HepG2 (cell line): ENCODE results near the gene CDK14. TPM values are rescaled to one million over a fixed set of nuclear protein-coding genes. Genes with fewer than 3 reads are reported as not detected.

Experiments used
- ATAC-seq: fragments of 200-7000 bp; cut with Tn5 transposase; 3 replicates; pipeline ENCODE4 v1.9.1; 2020; ENCODE audit warnings: mild to moderate bottlenecking, moderate library complexity
- BruUV-seq: library from RNA; stranded (reverse); fragments of 400-500 nt; replicated peaks from 2 replicates; lab custom pipeline; 2021; lab: Mats Ljungman, UMichigan
- CTCF ChIA-PET: fragments of 300-600 bp; formaldehyde crosslinking; extraction: SDS; loops from one replicate; lab custom pipeline; 2021; ENCODE audit warnings: low total read pairs, inconsistent platforms, low intra/inter-chr PET ratio; lab: Yijun Ruan, JAX
- POLR2A ChIA-PET: fragments of 350-600 bp; sonication (Branson Sonifier 250); formaldehyde crosslinking; loops from one replicate; lab custom pipeline; 2020; ENCODE audit warnings: antibody characterized with exemption, inconsistent platforms; lab: Yijun Ruan, JAX
- DNase-seq: peaks from one replicate; pipeline ENCODE4 v3.0.0-alpha.2; 2015; ENCODE audit warnings: low spot score
- FAIRE-seq: peaks from 3 replicates; lab custom pipeline; 2011; peaks lifted over from hg19 to GRCh38; lab: Jason Lieb, UNC
- H2AFZ ChIP-seq: one replicate; pipeline ENCODE4 v1.6.1; 2011; ENCODE audit warnings: low read length, inconsistent platforms
- H3K27ac ChIP-seq: fragments of 300-600 bp; 3 replicates; pipeline ENCODE4 v1.8.0; 2011; ENCODE audit warnings: mixed run types, mild to moderate bottlenecking, mixed read lengths, low read length, inconsistent platforms; ENCODE audit not compliant: insufficient read depth; ENCODE audit errors: extremely low read length
- H3K27me3 ChIP-seq, 2 experiments: fragments of 200-600 bp in 1 of 2; 2 replicates in 1 of 2; 3 replicates in 1 of 2; pipeline versions ENCODE4 v1.6.0 to v1.8.0; 2011; ENCODE audit warnings: low read length in 2 of 2, mild to moderate bottlenecking in 2 of 2, moderate library complexity in 2 of 2, inconsistent platforms in 1 of 2; ENCODE audit not compliant: insufficient read depth in 2 of 2, control insufficient read depth in 1 of 2
- H3K36me3 ChIP-seq, 2 experiments: fragments of 200-600 bp in 1 of 2; replicated peaks in 1 of 2; 2 replicates in 1 of 2; 3 replicates in 1 of 2; pipeline versions ENCODE4 v1.5.1 to v1.8.0; 2011; ENCODE audit warnings: low read length in 2 of 2, inconsistent platforms in 1 of 2; ENCODE audit not compliant: insufficient read depth in 2 of 2, control insufficient read depth in 1 of 2
- H3K4me1 ChIP-seq: 2 replicates; pipeline ENCODE4 v1.5.1; 2012; ENCODE audit warnings: low read length, inconsistent platforms; ENCODE audit not compliant: insufficient read depth
- H3K4me2 ChIP-seq: 2 replicates; pipeline ENCODE4 v1.6.0; 2011; ENCODE audit warnings: low read depth, low read length, inconsistent platforms
- H3K4me3 ChIP-seq, 3 experiments: fragments of 200-600 bp in 1 of 3; sonication (generic), shearing (Covaris generic) in 1 of 3; replicated peaks in 1 of 3; 2 replicates each; pipeline ENCODE4 v1.5.1; 2011 to 2016; ENCODE audit warnings: low read length in 3 of 3, inconsistent platforms in 2 of 3, low read depth in 2 of 3, mild to moderate bottlenecking in 2 of 3, control low read depth in 1 of 3, mixed read lengths in 1 of 3; ENCODE audit not compliant: insufficient read depth in 1 of 3
- H3K79me2 ChIP-seq: one replicate; pipeline ENCODE4 v1.6.1; 2011; ENCODE audit warnings: low read length, inconsistent platforms; ENCODE audit not compliant: insufficient read depth
- H3K9ac ChIP-seq: 2 replicates; pipeline ENCODE4 v1.6.0; 2011; ENCODE audit warnings: mild to moderate bottlenecking, low read depth, low read length, inconsistent platforms; ENCODE audit not compliant: insufficient read depth
- H3K9me3 ChIP-seq: 2 replicates; pipeline ENCODE4 v1.5.1; 2012; ENCODE audit warnings: mild to moderate bottlenecking, low read length
- H4K20me1 ChIP-seq: 2 replicates; pipeline ENCODE4 v1.6.0; 2011; ENCODE audit warnings: inconsistent platforms, mild to moderate bottlenecking, low read length, moderate library complexity; ENCODE audit not compliant: insufficient read depth
- CEBPB ChIP-seq: IDR thresholded peaks from 2 replicates; pipeline ENCODE4 v1.6.1; 2011; ENCODE audit warnings: low read depth, low read length, improper control_type of control experiment, borderline replicate concordance
- FOXJ3 ChIP-seq: sonication (generic); formaldehyde crosslinking; IDR thresholded peaks from 2 replicates; pipeline ENCODE4 v1.4.0; 2020; ENCODE audit warnings: missing genetic modification reagents, mild to moderate bottlenecking, borderline replicate concordance
- GLI4 ChIP-seq: sonication (generic); formaldehyde crosslinking; IDR thresholded peaks from 2 replicates; pipeline ENCODE4 v1.5.1; 2020; ENCODE audit warnings: missing genetic modification reagents, mild to moderate bottlenecking, moderate library complexity, borderline replicate concordance
- RFXAP ChIP-seq: sonication (generic); formaldehyde crosslinking; IDR thresholded peaks from 2 replicates; pipeline ENCODE4 v1.4.0; 2020; ENCODE audit warnings: missing genetic modification reagents, borderline replicate concordance
- SMAD1 ChIP-seq: sonication (generic); formaldehyde crosslinking; IDR thresholded peaks from 2 replicates; pipeline ENCODE4 v1.4.0; 2020; ENCODE audit warnings: missing genetic modification reagents, low read depth, mild to moderate bottlenecking, borderline replicate concordance
- SOX6 ChIP-seq, 2 experiments: fragments of 450-650 bp in 1 of 2; sonication (generic) in 1 of 2; formaldehyde crosslinking in 1 of 2; IDR thresholded peaks; 2 replicates each; pipeline versions ENCODE4 v1.4.0 to v1.6.1; 2017 to 2020; ENCODE audit warnings: antibody characterized with exemption in 1 of 2, mild to moderate bottlenecking in 1 of 2, missing genetic modification reagents in 1 of 2
- SP4 ChIP-seq: sonication (generic); formaldehyde crosslinking; IDR thresholded peaks from 2 replicates; pipeline ENCODE4 v1.8.1; 2023; ENCODE audit warnings: mild to moderate bottlenecking, missing genetic modification reagents
- ZNF557 ChIP-seq: sonication (generic); formaldehyde crosslinking; IDR thresholded peaks from 2 replicates; pipeline ENCODE4 v1.4.0; 2020; ENCODE audit warnings: missing genetic modification reagents
- WGBS: methylation state at CpG from one replicate; pipeline ENCODE4 v1.1.6; 2017; ENCODE audit warnings: low lambda C conversion rate; 5-methylcytosine and 5-hydroxymethylcytosine counted together
- in situ Hi-C: cut with HindIII; loops from 2 replicates; pipeline ENCODE4 v1.10.0; 2017; ENCODE audit warnings: low pct_unique_long_range_greater_than_20kb; ENCODE audit not compliant: extremely low pct_ligation_motif_present
- intact Hi-C: fragments of 100-400 bp; cut with micrococcal nuclease; formaldehyde crosslinking; loops from one replicate; pipeline ENCODE4 v1.10.0; 2022; ENCODE audit not compliant: unreplicated experiment
- polyA plus RNA-seq, 8 experiments: library from polyadenylated mRNA; depleted of rRNA in 3 of 8; stranded (reverse) in 7 of 8; unstranded in 1 of 8; fragments of >200 nt; fragmentation: Illumina TruSeq in 4 of 8; extraction: Trizol in 4 of 8; gene quantifications; 2 replicates each; pipeline versions ENCODE4 v1.2.1 to v1.2.3, GENCODE V29; 2011 to 2016; ENCODE audit warnings: low read depth in 4 of 8, missing spikeins in 1 of 8, mixed read lengths in 1 of 8; ENCODE audit not compliant: insufficient read depth in 1 of 8
- total RNA-seq, 5 experiments: library from RNA; depleted of rRNA; stranded (reverse); fragments of >200 nt; fragmentation: Illumina TruSeq; extraction: Trizol; gene quantifications; 2 replicates each; pipeline ENCODE4 v1.2.3, GENCODE V29; 2016; ENCODE audit warnings: low read depth in 1 of 5
- TF ChIP-seq, protein P1 (sequence below), 2 experiments: sonication (generic) in 1 of 2; formaldehyde crosslinking in 1 of 2; IDR thresholded peaks; 2 replicates each; pipeline versions ENCODE4 v1.5.1 to v1.6.1; 2011 to 2020; ENCODE audit warnings: borderline replicate concordance in 1 of 2, low read depth in 1 of 2, low read length in 1 of 2, mild to moderate bottlenecking in 1 of 2, missing genetic modification reagents in 1 of 2, moderate library complexity in 1 of 2
- TF ChIP-seq, protein P2 (sequence below): sonication (generic); formaldehyde crosslinking; IDR thresholded peaks from 2 replicates; pipeline ENCODE4 v1.8.0; 2022; ENCODE audit warnings: mild to moderate bottlenecking, missing genetic modification reagents, moderate library complexity
- TF ChIP-seq, protein P3 (sequence below): sonication (generic); formaldehyde crosslinking; IDR thresholded peaks from 2 replicates; pipeline ENCODE4 v1.5.0; 2020; ENCODE audit warnings: missing genetic modification reagents, mild to moderate bottlenecking, borderline replicate concordance

Gene CDK14
- total and polyA plus RNA-seq, 2 of the 13 experiments (the other 11 are each of a cell fraction or from before 2014, with no cell fraction given), result 0.26 to 0.71 TPM

GRCh38 chr7:90618876-90619275 is 22.8 kb downstream of the CDK14 start:
- DNase-seq (no peak), ATAC-seq (no peak)
- H3K9me3 ChIP-seq, result no peaks in the 10 kb centered on the region
- no peaks in the 10 kb centered on the region for H3K79me2 ChIP-seq
- no peak overlapping the region for H3K27ac ChIP-seq
- no peak overlapping the region for H2AFZ ChIP-seq
- WGBS, result 28% methylated on average over 4 of the region's 4 CpGs
- POLR2A ChIA-PET, result no interaction called here
- CTCF ChIA-PET, result no interaction called here
- intact Hi-C loops, result no loop called here
- H4K20me1 ChIP-seq, result no peaks in the 10 kb centered on the region
- H3K4me3 ChIP-seq, result no peak overlapping the region
- H3K36me3 ChIP-seq, result no peaks in the 10 kb centered on the region
- TF ChIP-seq ZNF557 (CRISPR knock-in tag) (no peak), CEBPB (no peak), SP4 (CRISPR knock-in tag) (no peak)
- TF ChIP-seq, all 625 proteins: peak for 0
- no peaks in the 10 kb centered on the region for H3K27me3 ChIP-seq
- no peak for FAIRE-seq
- no peak overlapping the region for H3K9ac ChIP-seq
- no TSS peak for BruUV-seq
- in situ Hi-C loops, result no loop called here
- H3K4me1 ChIP-seq, result no peaks in the 10 kb centered on the region
- no peak overlapping the region for H3K4me2 ChIP-seq

GRCh38 chr7:90621125-90621746 is 25.1 kb downstream of the CDK14 start:
- H4K20me1 ChIP-seq, result no peaks in the 10 kb centered on the region
- ChIA-PET POLR2A (no interaction called here), CTCF (no interaction called here)
- no peak overlapping the region for H3K4me2 ChIP-seq
- in situ Hi-C loops (no loop called here), intact Hi-C loops (no loop called here)
- H3K4me1 ChIP-seq, result no peaks in the 10 kb centered on the region
- no peak overlapping the region for H3K27ac ChIP-seq
- no peak for ATAC-seq
- BruUV-seq, result no TSS peak
- DNase-seq, result no peak
- H2AFZ ChIP-seq, result no peak overlapping the region
- no peaks in the 10 kb centered on the region for H3K9me3 ChIP-seq
- 0% methylated on average over 2 of the region's 2 CpGs for WGBS
- no peaks in the 10 kb centered on the region for H3K36me3 ChIP-seq
- no peaks in the 10 kb centered on the region for H3K27me3 ChIP-seq
- no peaks in the 10 kb centered on the region for H3K79me2 ChIP-seq
- H3K9ac ChIP-seq, result no peak overlapping the region
- no peak for FAIRE-seq
- H3K4me3 ChIP-seq, result no peak overlapping the region
- TF ChIP-seq, protein P1, sequence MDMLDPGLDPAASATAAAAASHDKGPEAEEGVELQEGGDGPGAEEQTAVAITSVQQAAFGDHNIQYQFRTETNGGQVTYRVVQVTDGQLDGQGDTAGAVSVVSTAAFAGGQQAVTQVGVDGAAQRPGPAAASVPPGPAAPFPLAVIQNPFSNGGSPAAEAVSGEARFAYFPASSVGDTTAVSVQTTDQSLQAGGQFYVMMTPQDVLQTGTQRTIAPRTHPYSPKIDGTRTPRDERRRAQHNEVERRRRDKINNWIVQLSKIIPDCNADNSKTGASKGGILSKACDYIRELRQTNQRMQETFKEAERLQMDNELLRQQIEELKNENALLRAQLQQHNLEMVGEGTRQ (IDR thresholded peaks at IDR 0.05; ENCODE audit: low read depth, low read length), result no peak
- TF ChIP-seq, protein P1 (CRISPR knock-in tag; IDR thresholded peaks at IDR 0.05; ENCODE audit: borderline replicate concordance), result no peak
- TF ChIP-seq, protein P2, sequence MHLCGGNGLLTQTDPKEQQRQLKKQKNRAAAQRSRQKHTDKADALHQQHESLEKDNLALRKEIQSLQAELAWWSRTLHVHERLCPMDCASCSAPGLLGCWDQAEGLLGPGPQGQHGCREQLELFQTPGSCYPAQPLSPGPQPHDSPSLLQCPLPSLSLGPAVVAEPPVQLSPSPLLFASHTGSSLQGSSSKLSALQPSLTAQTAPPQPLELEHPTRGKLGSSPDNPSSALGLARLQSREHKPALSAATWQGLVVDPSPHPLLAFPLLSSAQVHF, result no peak
- no peak for TF ChIP-seq RFXAP
- TF ChIP-seq SMAD1 (CRISPR knock-in tag), result no peak
- no peak for TF ChIP-seq SOX6 (IDR thresholded peaks at IDR 0.05)
- TF ChIP-seq SOX6 (CRISPR knock-in tag; IDR thresholded peaks at IDR 0.05), result no peak
- no peak for TF ChIP-seq FOXJ3
- TF ChIP-seq, protein P3, sequence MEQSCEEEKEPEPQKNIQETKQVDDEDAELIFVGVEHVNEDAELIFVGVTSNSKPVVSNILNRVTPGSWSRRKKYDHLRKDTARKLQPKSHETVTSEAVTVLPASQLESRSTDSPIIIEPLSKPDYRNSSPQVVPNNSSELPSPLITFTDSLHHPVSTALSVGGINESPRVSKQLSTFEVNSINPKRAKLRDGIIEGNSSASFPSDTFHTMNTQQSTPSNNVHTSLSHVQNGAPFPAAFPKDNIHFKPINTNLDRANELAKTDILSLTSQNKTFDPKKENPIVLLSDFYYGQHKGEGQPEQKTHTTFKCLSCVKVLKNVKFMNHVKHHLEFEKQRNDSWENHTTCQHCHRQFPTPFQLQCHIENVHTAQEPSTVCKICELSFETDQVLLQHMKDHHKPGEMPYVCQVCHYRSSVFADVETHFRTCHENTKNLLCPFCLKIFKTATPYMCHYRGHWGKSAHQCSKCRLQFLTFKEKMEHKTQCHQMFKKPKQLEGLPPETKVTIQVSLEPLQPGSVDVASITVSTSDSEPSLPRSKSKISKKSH (CRISPR knock-in tag), result no peak
- no peak for TF ChIP-seq GLI4 (CRISPR knock-in tag)
